ENCODE data around the gene TNK2. TPM values are rescaled to one million over a fixed set of nuclear protein-coding genes. Genes with fewer than 3 reads are reported as not detected.

The TNK2 gene
- total and polyA plus RNA-seq, 2 donors (not counting 3 experiments of a cell fraction or from before 2014, with no cell fraction given) = 18.6 to 71.6 TPM

DNA sequence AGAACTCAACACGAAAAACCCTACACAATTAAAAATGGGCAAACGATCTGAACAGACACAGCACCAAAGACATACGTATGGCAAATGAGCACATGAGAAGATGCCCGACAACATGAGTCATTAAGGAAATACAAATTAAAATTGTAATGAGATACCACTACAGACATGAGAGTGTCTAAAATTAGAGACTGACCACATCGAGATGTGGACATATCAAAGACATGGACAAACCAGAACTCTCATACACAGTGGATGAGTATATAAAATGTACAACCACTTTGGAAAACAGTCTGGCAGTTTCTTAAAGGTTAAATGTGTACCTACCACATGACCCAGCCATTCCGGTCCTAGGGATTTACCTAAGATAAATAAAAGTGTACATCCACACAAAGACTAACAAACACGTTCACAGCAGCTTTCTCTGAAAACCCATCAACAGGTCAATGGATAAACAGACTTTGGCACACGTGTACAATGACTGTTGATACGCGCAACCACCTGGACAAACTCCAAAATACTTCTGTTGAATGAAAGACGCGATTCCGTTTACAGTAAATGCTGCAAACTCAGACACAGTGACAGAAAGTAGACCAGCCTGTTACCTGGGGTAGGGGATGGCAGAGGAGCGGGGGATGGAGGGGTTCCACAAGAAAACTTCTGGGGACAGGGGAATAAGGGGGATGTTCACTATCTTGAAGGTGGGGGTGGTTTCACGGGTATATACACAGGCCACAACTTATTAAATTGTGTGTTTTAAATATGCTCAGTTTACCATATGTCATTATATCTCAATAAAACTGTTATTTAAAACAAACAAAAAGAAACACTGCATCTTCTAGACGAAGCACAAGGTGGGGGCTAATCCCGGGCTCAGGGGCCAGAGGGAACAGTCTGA is 2.1 kb downstream of the TNK2 start:
- no peak overlapping the region for H3K4me3 ChIP-seq (replicated peaks in 1 of 3; ENCODE audit: insufficient read depth in 1 of 3, low read depth in 1 of 3, low read length in 3 of 3)
- no peaks in the 10 kb centered on the region for H3K27me3 ChIP-seq (ENCODE audit: control insufficient read depth in 2 of 2, insufficient read depth in 2 of 2, low read length in 2 of 2)
- no peaks in the 10 kb centered on the region for H3K36me3 ChIP-seq (ENCODE audit: control insufficient read depth in 2 of 2, extremely low read depth in 1 of 2, insufficient read depth in 2 of 2, low read length in 2 of 2)
- H3K27ac ChIP-seq (ENCODE audit: insufficient read depth, low read depth, low read length) = no peak overlapping the region
- no peak overlapping the region for H3K9ac ChIP-seq (replicated peaks; ENCODE audit: extremely low read depth, insufficient read depth, low read length)
- DNase-seq (ENCODE audit: low read depth, low spot score) (no peak), FAIRE-seq (no peak)
- TF ChIP-seq GATA2 (IDR thresholded peaks at IDR 0.05; ENCODE audit: insufficient read depth, insufficient read length, low read depth, low read length) (no peak), JUN (IDR thresholded peaks at IDR 0.05; ENCODE audit: borderline replicate concordance, insufficient read depth, insufficient read length, low read depth) (no peak), POLR2AphosphoS5 (IDR thresholded peaks at IDR 0.05; ENCODE audit: insufficient read depth, low read depth, low read length) (no peak), FOS (IDR thresholded peaks at IDR 0.05; ENCODE audit: borderline replicate concordance, insufficient read depth, low read length) (no peak)
- TF ChIP-seq, protein P1, sequence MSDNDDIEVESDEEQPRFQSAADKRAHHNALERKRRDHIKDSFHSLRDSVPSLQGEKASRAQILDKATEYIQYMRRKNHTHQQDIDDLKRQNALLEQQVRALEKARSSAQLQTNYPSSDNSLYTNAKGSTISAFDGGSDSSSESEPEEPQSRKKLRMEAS (IDR thresholded peaks at IDR 0.05; ENCODE audit: insufficient read depth, insufficient read length) = no peak
- no peaks in the 10 kb centered on the region for H3K9me3 ChIP-seq (replicated peaks; ENCODE audit: control insufficient read depth, insufficient read depth, low read length)
- H3K79me2 ChIP-seq (ENCODE audit: control insufficient read depth, insufficient read depth, low read length) = no peaks in the 10 kb centered on the region
- BruUV-seq (replicated peaks) = no TSS peak
- H3K4me1 ChIP-seq (ENCODE audit: control insufficient read depth, extremely low read depth, insufficient read depth, low read length) = peaks cover 7% of the 10 kb centered on the region
- POLR2A ChIA-PET = no interaction called here
- intact Hi-C loops (cut with micrococcal nuclease) = no loop called here
- H3K9me1 ChIP-seq (replicated peaks; ENCODE audit: control insufficient read depth, extremely low read depth, insufficient read depth, low read length) = no peaks in the 10 kb centered on the region
- dilution Hi-C loops (cut with MboI; ENCODE audit: extremely low pct_ligation_motif_present, low sequenced_read_pairs) = no loop called here
- H4K20me1 ChIP-seq (replicated peaks; ENCODE audit: control insufficient read depth, extremely low read depth, insufficient read depth, low read length) = no peaks in the 10 kb centered on the region
- CTCF ChIA-PET = interaction anchor here (2.2 to 5.7 kb wide), 3 partner anchors 11 to 47 kb away, joined by 11 to 57 read pairs (median 16); no protein-coding TSS in a partner anchor
- no peak overlapping the region for H2AFZ ChIP-seq (ENCODE audit: low read depth, low read length)
- no peak overlapping the region for H3K4me2 ChIP-seq (ENCODE audit: insufficient read depth, low read length)

DNA sequence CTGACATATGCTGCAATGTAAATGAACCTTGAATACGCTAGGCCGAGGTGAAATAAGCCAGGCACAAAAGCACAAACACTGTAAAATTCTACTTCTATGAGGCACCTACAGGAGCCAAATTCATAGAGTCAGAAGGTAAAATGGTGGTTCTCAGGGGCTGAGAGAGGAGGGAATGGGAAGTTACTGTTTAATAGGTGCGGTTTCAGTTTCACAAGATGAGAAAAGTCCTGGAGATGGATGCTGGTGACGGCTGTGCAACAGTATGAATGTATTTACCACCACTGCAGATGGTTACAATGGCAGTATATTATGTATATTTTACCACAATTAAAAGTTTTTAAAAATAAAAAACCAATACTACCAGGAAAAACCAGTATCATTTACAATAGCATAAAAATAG is 4.0 kb downstream of the TNK2 start:
- Histone ChIP-seq H3K9me1 (replicated peaks; ENCODE audit: control insufficient read depth, extremely low read depth, insufficient read depth, low read length) (no peaks in the 10 kb centered on the region), H3K36me3 (ENCODE audit: control insufficient read depth in 2 of 2, extremely low read depth in 1 of 2, insufficient read depth in 2 of 2, low read length in 2 of 2) (no peaks in the 10 kb centered on the region), H3K27me3 (ENCODE audit: control insufficient read depth in 2 of 2, insufficient read depth in 2 of 2, low read length in 2 of 2) (no peaks in the 10 kb centered on the region), H4K20me1 (replicated peaks; ENCODE audit: control insufficient read depth, extremely low read depth, insufficient read depth, low read length) (no peaks in the 10 kb centered on the region), H3K4me1 (ENCODE audit: control insufficient read depth, extremely low read depth, insufficient read depth, low read length) (peaks cover 7% of the 10 kb centered on the region), H3K9ac (replicated peaks; ENCODE audit: extremely low read depth, insufficient read depth, low read length) (no peak overlapping the region), H3K27ac (ENCODE audit: insufficient read depth, low read depth, low read length) (no peak overlapping the region), H3K79me2 (ENCODE audit: control insufficient read depth, insufficient read depth, low read length) (no peaks in the 10 kb centered on the region), H3K9me3 (replicated peaks; ENCODE audit: control insufficient read depth, insufficient read depth, low read length) (no peaks in the 10 kb centered on the region), H2AFZ (ENCODE audit: low read depth, low read length) (no peak overlapping the region), H3K4me2 (ENCODE audit: insufficient read depth, low read length) (no peak overlapping the region), H3K4me3 (replicated peaks in 1 of 3; ENCODE audit: insufficient read depth in 1 of 3, low read depth in 1 of 3, low read length in 3 of 3) (no peak overlapping the region)
- CTCF ChIA-PET = interaction anchor here (1.0 to 2.3 kb wide), 2 partner anchors 10 to 41 kb away, joined by 3 to 20 read pairs; no protein-coding TSS in a partner anchor
- dilution Hi-C loops (cut with MboI; ENCODE audit: extremely low pct_ligation_motif_present, low sequenced_read_pairs) = no loop called here
- TF ChIP-seq JUN (IDR thresholded peaks at IDR 0.05; ENCODE audit: borderline replicate concordance, insufficient read depth, insufficient read length, low read depth) = no peak
- TF ChIP-seq POLR2A (IDR thresholded peaks at IDR 0.05; ENCODE audit: low read depth, low read length) = no peak
- no peak for TF ChIP-seq GATA2 (IDR thresholded peaks at IDR 0.05; ENCODE audit: insufficient read depth, insufficient read length, low read depth, low read length)
- TF ChIP-seq FOS (IDR thresholded peaks at IDR 0.05; ENCODE audit: borderline replicate concordance, insufficient read depth, low read length) = no peak
- no peak for TF ChIP-seq MYC (IDR thresholded peaks at IDR 0.05; ENCODE audit: low read depth, low read length)
- no peak for TF ChIP-seq POLR2AphosphoS5 (IDR thresholded peaks at IDR 0.05; ENCODE audit: insufficient read depth, low read depth, low read length)
- TF ChIP-seq EZH2 (IDR thresholded peaks at IDR 0.05; ENCODE audit: borderline replicate concordance, low read depth, low read length, severe bottlenecking) = no peak
- TF ChIP-seq, protein P1 (IDR thresholded peaks at IDR 0.05; ENCODE audit: insufficient read depth, insufficient read length) = no peak
- TF ChIP-seq, protein P2, sequence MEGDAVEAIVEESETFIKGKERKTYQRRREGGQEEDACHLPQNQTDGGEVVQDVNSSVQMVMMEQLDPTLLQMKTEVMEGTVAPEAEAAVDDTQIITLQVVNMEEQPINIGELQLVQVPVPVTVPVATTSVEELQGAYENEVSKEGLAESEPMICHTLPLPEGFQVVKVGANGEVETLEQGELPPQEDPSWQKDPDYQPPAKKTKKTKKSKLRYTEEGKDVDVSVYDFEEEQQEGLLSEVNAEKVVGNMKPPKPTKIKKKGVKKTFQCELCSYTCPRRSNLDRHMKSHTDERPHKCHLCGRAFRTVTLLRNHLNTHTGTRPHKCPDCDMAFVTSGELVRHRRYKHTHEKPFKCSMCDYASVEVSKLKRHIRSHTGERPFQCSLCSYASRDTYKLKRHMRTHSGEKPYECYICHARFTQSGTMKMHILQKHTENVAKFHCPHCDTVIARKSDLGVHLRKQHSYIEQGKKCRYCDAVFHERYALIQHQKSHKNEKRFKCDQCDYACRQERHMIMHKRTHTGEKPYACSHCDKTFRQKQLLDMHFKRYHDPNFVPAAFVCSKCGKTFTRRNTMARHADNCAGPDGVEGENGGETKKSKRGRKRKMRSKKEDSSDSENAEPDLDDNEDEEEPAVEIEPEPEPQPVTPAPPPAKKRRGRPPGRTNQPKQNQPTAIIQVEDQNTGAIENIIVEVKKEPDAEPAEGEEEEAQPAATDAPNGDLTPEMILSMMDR (IDR thresholded peaks at IDR 0.05; ENCODE audit: extremely low read depth in 1 of 2, insufficient read depth in 1 of 2, low read depth in 1 of 2, low read length in 2 of 2) = no peak
- BruUV-seq (replicated peaks) = no TSS peak
- no peak for FAIRE-seq
- intact Hi-C loops (cut with micrococcal nuclease) = no loop called here
- DNase-seq (ENCODE audit: low read depth, low spot score) = no peak
- POLR2A ChIA-PET = no interaction called here

Data from endothelial cell of umbilical vein (primary cell).